ENCODE measurements around the gene VPS36. TPM values are rescaled to one million over a fixed set of nuclear protein-coding genes. Genes with fewer than 3 reads are reported as not detected.
"Not testable (repeated sequence)": the region's sequence is repeated elsewhere in the genome, so short reads cannot be mapped to it uniquely, and the experiment has no call there.

The VPS36 gene
- total RNA-seq, 1 donor from 2014 or later, result 72.7 TPM

DNA sequence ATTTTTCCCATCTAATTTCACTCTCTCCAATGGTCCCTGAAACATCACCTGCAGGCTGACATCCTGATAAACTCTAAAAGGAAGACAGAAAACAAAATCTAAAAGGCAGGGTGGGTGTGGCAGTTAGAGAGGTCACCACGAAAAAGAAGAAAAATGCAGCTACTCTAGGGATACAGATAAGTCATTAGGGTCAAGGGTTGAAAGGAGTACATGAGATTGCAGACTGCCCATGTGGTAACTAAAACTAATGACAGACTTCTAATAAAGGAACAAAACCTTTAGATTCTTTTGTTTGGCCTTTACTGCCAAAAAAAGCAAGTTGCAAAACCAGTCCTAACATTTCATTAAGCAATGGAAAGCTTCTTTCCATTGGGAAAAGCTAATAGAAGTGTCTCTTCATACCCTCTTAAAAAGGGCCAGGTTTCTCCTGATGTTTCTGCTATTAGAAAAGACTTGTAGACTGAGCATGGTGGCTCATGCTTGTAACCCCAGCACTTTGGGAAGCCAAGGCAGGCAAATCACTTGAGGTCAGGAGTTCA, 75.5 kb downstream of the VPS36 start:
- peaks cover 18% of the 10 kb centered on the region for H3K4me1 Mint-ChIP-seq
- no peaks in the 10 kb centered on the region for H3K36me3 Mint-ChIP-seq
- Histone ChIP-seq H3F3A (ENCODE audit: low read depth) (peaks cover 12% of the 10 kb centered on the region), H3K27ac (no peak overlapping the region), H3K4me2 (no peak overlapping the region), H3K9ac (no peak overlapping the region), H4K20me1 (ENCODE audit: low read depth) (no peaks in the 10 kb centered on the region), H3K27me3 (peaks cover 12% of the 10 kb centered on the region), H3K36me3 (no peaks in the 10 kb centered on the region), H3K9me3 (ENCODE audit: low read depth) (no peaks in the 10 kb centered on the region), H3K79me2 (ENCODE audit: low read depth) (no peaks in the 10 kb centered on the region), H3K4me1 (peaks cover 12% of the 10 kb centered on the region), H2AFZ (replicated peaks) (no peak overlapping the region), H3K4me3 (no peak overlapping the region)
- DNase-seq (ENCODE audit: low spot score), result no peak
- H3K9me3 Mint-ChIP-seq, result no peaks in the 10 kb centered on the region
- no peak for TF ChIP-seq EZH2phosphoT487 (IDR thresholded peaks at IDR 0.05)
- no peak for TF ChIP-seq CTCF (IDR thresholded peaks at IDR 0.05)
- TF ChIP-seq EZH2 (IDR thresholded peaks at IDR 0.05), result no peak
- no peak overlapping the region for H3K27ac Mint-ChIP-seq
- H3K27me3 Mint-ChIP-seq (ENCODE audit: insufficient read depth, low read depth), result no peaks in the 10 kb centered on the region
- H3K4me3 Mint-ChIP-seq, result no peak overlapping the region

- DNase-seq (ENCODE audit: low spot score), result no peak
- Histone ChIP-seq H3K4me3 (no peak overlapping the region), H3K27me3 (peaks cover 12% of the 10 kb centered on the region), H3K4me2 (no peak overlapping the region), H4K20me1 (ENCODE audit: low read depth) (no peaks in the 10 kb centered on the region), H2AFZ (replicated peaks) (no peak overlapping the region), H3K27ac (no peak overlapping the region), H3K4me1 (peaks cover 12% of the 10 kb centered on the region), H3K9ac (no peak overlapping the region), H3K36me3 (no peaks in the 10 kb centered on the region), H3K9me3 (ENCODE audit: low read depth) (no peaks in the 10 kb centered on the region), H3F3A (ENCODE audit: low read depth) (peaks cover 12% of the 10 kb centered on the region), H3K79me2 (ENCODE audit: low read depth) (no peaks in the 10 kb centered on the region)
- TF ChIP-seq EZH2 (IDR thresholded peaks at IDR 0.05) (no peak), EZH2phosphoT487 (IDR thresholded peaks at IDR 0.05) (no peak), CTCF (IDR thresholded peaks at IDR 0.05) (no peak)
- H3K4me1 Mint-ChIP-seq, result peaks cover 18% of the 10 kb centered on the region
- H3K4me3 Mint-ChIP-seq, result no peak overlapping the region
- no peaks in the 10 kb centered on the region for H3K9me3 Mint-ChIP-seq
- H3K36me3 Mint-ChIP-seq, result no peaks in the 10 kb centered on the region
- no peaks in the 10 kb centered on the region for H3K27me3 Mint-ChIP-seq (ENCODE audit: insufficient read depth, low read depth)
- no peak overlapping the region for H3K27ac Mint-ChIP-seq
Measured at GRCh38 chr13:52374389-52374788, 76.0 kb downstream of the VPS36 start.

DNA sequence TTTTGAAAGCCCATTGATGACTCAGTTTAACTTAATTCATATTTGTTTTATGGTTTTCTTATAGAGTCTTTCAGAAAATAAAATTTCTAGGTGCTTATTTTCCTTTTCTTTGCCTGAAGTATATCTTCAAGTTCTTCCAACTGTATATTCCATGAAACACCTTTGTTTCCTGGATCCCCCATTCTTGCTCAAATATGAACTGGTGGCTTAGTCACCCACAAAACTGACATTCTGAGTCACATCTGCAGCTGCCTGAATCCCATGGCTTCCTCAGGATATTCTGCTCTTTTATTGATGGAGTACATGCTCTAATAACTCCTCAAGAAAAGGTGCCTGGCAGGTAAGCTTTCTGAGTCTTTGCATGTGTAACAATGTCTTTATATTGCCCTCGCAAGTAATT, 77.2 kb downstream of the VPS36 start:
- H3K4me1 Mint-ChIP-seq, result peaks cover 18% of the 10 kb centered on the region
- not testable (repeated sequence) for H3K36me3 ChIP-seq; H3K4me2 ChIP-seq; H3K79me2 ChIP-seq (ENCODE audit: low read depth); H3K9me3 Mint-ChIP-seq; H3K27me3 Mint-ChIP-seq (ENCODE audit: insufficient read depth, low read depth); DNase-seq (ENCODE audit: low spot score); H3K9ac ChIP-seq; H3K27ac Mint-ChIP-seq; H3K36me3 Mint-ChIP-seq; H3K27ac ChIP-seq; H3K4me3 ChIP-seq; H3K4me3 Mint-ChIP-seq; H4K20me1 ChIP-seq (ENCODE audit: low read depth); H3K9me3 ChIP-seq (ENCODE audit: low read depth); H2AFZ ChIP-seq (replicated peaks)
- Histone ChIP-seq H3F3A (ENCODE audit: low read depth) (peaks cover 12% of the 10 kb centered on the region), H3K27me3 (peaks cover 12% of the 10 kb centered on the region), H3K4me1 (peaks cover 12% of the 10 kb centered on the region)

- no peaks in the 10 kb centered on the region for H3K27me3 Mint-ChIP-seq (ENCODE audit: insufficient read depth, low read depth)
- no peak overlapping the region for H3K27ac Mint-ChIP-seq
- Histone ChIP-seq H3K79me2 (ENCODE audit: low read depth) (no peaks in the 10 kb centered on the region), H3K27ac (no peak overlapping the region), H3K36me3 (no peaks in the 10 kb centered on the region), H3K9ac (no peak overlapping the region), H4K20me1 (ENCODE audit: low read depth) (no peaks in the 10 kb centered on the region), H3F3A (ENCODE audit: low read depth) (peaks cover 12% of the 10 kb centered on the region), H3K9me3 (ENCODE audit: low read depth) (no peaks in the 10 kb centered on the region), H3K27me3 (peaks cover 12% of the 10 kb centered on the region), H3K4me2 (peak overlapping the region; percentile 35), H3K4me1 (peaks cover 12% of the 10 kb centered on the region), H3K4me3 (no peak overlapping the region), H2AFZ (replicated peaks) (no peak overlapping the region)
- peak; percentile 20 for DNase-seq (ENCODE audit: low spot score)
- no peak overlapping the region for H3K4me3 Mint-ChIP-seq
- no peaks in the 10 kb centered on the region for H3K36me3 Mint-ChIP-seq
- TF ChIP-seq EZH2phosphoT487 (IDR thresholded peaks at IDR 0.05) (peak; percentile 59), CTCF (IDR thresholded peaks at IDR 0.05) (no peak)
- peaks cover 18% of the 10 kb centered on the region for H3K4me1 Mint-ChIP-seq
- no peaks in the 10 kb centered on the region for H3K9me3 Mint-ChIP-seq
Measured at GRCh38 chr13:52371736-52372247, 78.6 kb downstream of the VPS36 start.

All from neural progenitor cell (in vitro differentiated cells).